GM12891 (cell line): ENCODE results near the gene AP3B1.

Experiments used
- POLR2A ChIP-seq: IDR thresholded peaks from 2 replicates; pipeline ENCODE4 v1.6.1; 2011; ENCODE audit warnings: low read depth, low read length, control low read depth
- POLR2AphosphoS5 ChIP-seq: IDR thresholded peaks from 2 replicates; pipeline ENCODE4 v1.6.1; 2011; ENCODE audit warnings: low read depth, low read length, control low read depth
- POU2F2 ChIP-seq: IDR thresholded peaks from 2 replicates; pipeline ENCODE4 v1.6.1; 2011; ENCODE audit warnings: low read depth, mild to moderate bottlenecking, control low read depth, low read length, moderate library complexity
- SPI1 ChIP-seq: IDR thresholded peaks from 2 replicates; pipeline ENCODE4 v1.6.1; 2011; ENCODE audit warnings: low read depth, low read length, control low read depth
- TAF1 ChIP-seq: IDR thresholded peaks from 2 replicates; pipeline ENCODE4 v1.6.1; 2011; ENCODE audit warnings: low read depth, low read length, control low read depth

DNA sequence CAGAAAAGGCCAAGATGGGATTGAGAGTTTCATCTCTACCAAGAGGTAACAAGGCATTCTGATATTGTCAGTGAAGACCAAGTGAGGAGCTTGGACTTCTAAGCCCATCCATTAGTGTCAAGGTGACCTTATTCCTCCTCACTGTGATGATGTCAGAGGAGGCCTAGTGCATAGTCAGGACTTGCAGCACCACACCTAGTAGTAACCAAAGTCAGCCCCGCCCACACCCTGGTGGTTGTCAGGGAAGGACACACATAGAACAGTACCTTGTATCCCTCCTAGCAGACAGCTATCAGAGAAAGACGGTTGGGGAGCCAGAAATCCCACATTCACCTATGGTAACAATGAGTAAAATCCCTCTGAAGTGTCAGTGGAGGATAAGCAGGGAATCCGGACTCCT is 111.7 kb downstream of the AP3B1 start:
- TF ChIP-seq POLR2AphosphoS5 (no peak), POLR2A (no peak), TAF1 (no peak), POU2F2 (no peak), SPI1 (no peak)
